ENCODE results near the gene CHKB. TPM values are rescaled to one million over a fixed set of nuclear protein-coding genes. Genes with fewer than 3 reads are reported as not detected.
A peak's percentile ranks its signal among the peaks of the same experiment; 100 is the strongest.

CHKB gene
- total RNA-seq, 2 experiments from 2014 or later, result 76.2 to 76.3 TPM

- Mint-ChIP-seq H3K4me1 (ENCODE audit: low read depth) (no peaks in the 10 kb centered on the region), H3K27ac (no peak overlapping the region), H3K27me3 (no peaks in the 10 kb centered on the region), H3K4me3 (no peak overlapping the region), H3K9me3 (no peaks in the 10 kb centered on the region), H3K36me3 (peaks cover 19% of the 10 kb centered on the region)
- DNase-seq, result no peak
- POLR2A ChIA-PET, result interaction anchor here (0.6 to 1.3 kb wide), 2 partner anchors 44 to 52 kb away, joined by 3 read pairs; partner anchors contain the start of gene SCO2
- CTCF ChIA-PET, result interaction anchor here (1.1 kb wide), 1 partner anchor 52 kb away, joined by 3 read pairs; no protein-coding TSS in a partner anchor
- intact Hi-C loops (cut with micrococcal nuclease), result loop anchor here (10.0 kb wide), 1 partner anchor 46 kb away; no protein-coding TSS in a partner anchor
Observed at GRCh38 chr22:50569041-50569459, 13.6 kb downstream of the CHKB start.

- no peak overlapping the region for H3K4me3 Mint-ChIP-seq
- no peaks in the 10 kb centered on the region for H3K27me3 Mint-ChIP-seq
- H3K27ac Mint-ChIP-seq, result no peak overlapping the region
- peaks cover 3% of the 10 kb centered on the region for H3K4me1 Mint-ChIP-seq (ENCODE audit: low read depth)
- H3K9me3 Mint-ChIP-seq, result no peaks in the 10 kb centered on the region
- H3K36me3 Mint-ChIP-seq, result peaks cover 19% of the 10 kb centered on the region
- CTCF ChIA-PET, result interaction anchor here (1.1 kb wide), 1 partner anchor 53 kb away, joined by 3 read pairs; no protein-coding TSS in a partner anchor
- POLR2A ChIA-PET, result interaction anchor here (1.3 kb wide), 1 partner anchor 53 kb away, joined by 3 read pairs; no protein-coding TSS in a partner anchor
- DNase-seq, result no peak
- intact Hi-C loops (cut with micrococcal nuclease), result loop anchor here (10.0 kb wide), 1 partner anchor 46 kb away; no protein-coding TSS in a partner anchor
Observed at GRCh38 chr22:50568626-50569025, 14.0 kb downstream of the CHKB start.

GRCh38 chr22:50567721-50568252, 14.9 kb downstream of the CHKB start:
- ChIA-PET CTCF (interaction anchor here (0.6 kb wide), 1 partner anchor 71 kb away, joined by 3 read pairs; no protein-coding TSS in a partner anchor), POLR2A (no interaction called here)
- Mint-ChIP-seq H3K36me3 (peaks cover 19% of the 10 kb centered on the region), H3K4me3 (no peak overlapping the region), H3K9me3 (no peaks in the 10 kb centered on the region), H3K27me3 (no peaks in the 10 kb centered on the region), H3K27ac (no peak overlapping the region), H3K4me1 (ENCODE audit: low read depth) (peaks cover 10% of the 10 kb centered on the region)
- intact Hi-C loops (cut with micrococcal nuclease), result loop anchor here (10.0 kb wide), 1 partner anchor 47 kb away; no protein-coding TSS in a partner anchor
- DNase-seq, result no peak

GRCh38 chr22:50564289-50564688, 18.4 kb downstream of the CHKB start:
- Mint-ChIP-seq H3K27me3 (no peaks in the 10 kb centered on the region), H3K4me3 (no peak overlapping the region), H3K27ac (no peak overlapping the region), H3K9me3 (no peaks in the 10 kb centered on the region), H3K36me3 (peaks cover 5% of the 10 kb centered on the region), H3K4me1 (ENCODE audit: low read depth) (peaks cover 15% of the 10 kb centered on the region)
- intact Hi-C loops (cut with micrococcal nuclease), result loop anchor here (10.0 kb wide), 1 partner anchor 51 kb away; no protein-coding TSS in a partner anchor
- ChIA-PET POLR2A (interaction anchor here (1.2 to 2.9 kb wide), 4 partner anchors 13 to 57 kb away, joined by 6 to 13 read pairs (median 7); partner anchors contain the start of gene SCO2), CTCF (interaction anchor here (0.5 to 4.6 kb wide), 7 partner anchors 8 to 57 kb away, joined by 3 to 71 read pairs (median 4); partner anchors contain the start of genes NCAPH2, SCO2 and TYMP)
- no peak for DNase-seq

GRCh38 chr22:50563413-50564160, 19.1 kb downstream of the CHKB start:
- no peak overlapping the region for H3K27ac Mint-ChIP-seq
- no peaks in the 10 kb centered on the region for H3K9me3 Mint-ChIP-seq
- intact Hi-C loops (cut with micrococcal nuclease), result loop anchor here (1.0 to 10.0 kb wide), 2 partner anchors 19 to 51 kb away; partner anchors contain the start of gene CHKB
- ChIA-PET POLR2A (interaction anchor here (1.0 to 2.9 kb wide), 12 partner anchors 8 to 58 kb away, joined by 3 to 29 read pairs (median 6); partner anchors contain the start of genes CHKB, CPT1B, SCO2 and TYMP), CTCF (interaction anchor here (0.7 to 4.6 kb wide), 21 partner anchors 9 to 128 kb away, joined by 3 to 71 read pairs (median 6); partner anchors contain the start of genes CHKB, CPT1B, KLHDC7B and NCAPH2)
- peaks cover 15% of the 10 kb centered on the region for H3K4me1 Mint-ChIP-seq (ENCODE audit: low read depth)
- peak overlapping the region; percentile 90 for H3K4me3 Mint-ChIP-seq
- H3K36me3 Mint-ChIP-seq, result peaks cover 2% of the 10 kb centered on the region
- no peak for DNase-seq
- no peaks in the 10 kb centered on the region for H3K27me3 Mint-ChIP-seq

- Mint-ChIP-seq H3K4me1 (ENCODE audit: low read depth) (peaks cover 15% of the 10 kb centered on the region), H3K9me3 (no peaks in the 10 kb centered on the region), H3K27me3 (no peaks in the 10 kb centered on the region), H3K27ac (peak within 1 kb of the TSS; percentile 60), H3K36me3 (no peaks in the 10 kb centered on the region), H3K4me3 (peak within 1 kb of the TSS; percentile 90)
- peak; percentile 98 for DNase-seq
- intact Hi-C loops (cut with micrococcal nuclease), result loop anchor here (1.0 to 10.0 kb wide), 7 partner anchors 14 to 54 kb away; partner anchors contain the start of genes CHKB, NCAPH2 and SCO2
- ChIA-PET POLR2A (interaction anchor here (1.0 to 2.9 kb wide), 13 partner anchors 9 to 58 kb away, joined by 3 to 29 read pairs (median 6); partner anchors contain the start of genes CHKB, CPT1B, SCO2 and TYMP), CTCF (interaction anchor here (0.6 to 4.6 kb wide), 25 partner anchors 9 to 129 kb away, joined by 3 to 71 read pairs (median 5); partner anchors contain the start of genes CHKB, CPT1B, KLHDC7B and LMF2)
Observed at GRCh38 chr22:50562523-50563412, 19.9 kb downstream of the CHKB start, which contains the start of gene SYCE3. SYCE3 (minus strand) TSS chr22:50562919; CDS start chr22:50556405, 6,514 bp downstream.

GRCh38 chr22:50561401-50562358, 21.0 kb downstream of the CHKB start:
- H3K27ac Mint-ChIP-seq, result peak overlapping the region; percentile 49
- POLR2A ChIA-PET, result interaction anchor here (1.4 kb wide), 1 partner anchor 53 kb away, joined by 3 read pairs; no protein-coding TSS in a partner anchor
- no peaks in the 10 kb centered on the region for H3K9me3 Mint-ChIP-seq
- DNase-seq, result no peak
- H3K4me3 Mint-ChIP-seq, result peak overlapping the region; percentile 51
- CTCF ChIA-PET, result interaction anchor here (1.1 kb wide), 1 partner anchor 36 kb away, joined by 6 read pairs; the partner anchor contains the start of gene SCO2
- intact Hi-C loops (cut with micrococcal nuclease), result loop anchor here (1.0 to 10.0 kb wide), 6 partner anchors 13 to 53 kb away; partner anchors contain the start of genes NCAPH2 and SCO2
- no peaks in the 10 kb centered on the region for H3K27me3 Mint-ChIP-seq
- H3K4me1 Mint-ChIP-seq (ENCODE audit: low read depth), result peaks cover 15% of the 10 kb centered on the region
- H3K36me3 Mint-ChIP-seq, result no peaks in the 10 kb centered on the region

- POLR2A ChIA-PET, result interaction anchor here (1.4 kb wide), 2 partner anchors 34 to 51 kb away, joined by 3 to 4 read pairs; partner anchors contain the start of gene SCO2
- no peak for DNase-seq
- CTCF ChIA-PET, result interaction anchor here (0.6 to 1.3 kb wide), 2 partner anchors 34 to 36 kb away, joined by 3 to 5 read pairs; partner anchors contain the start of gene SCO2
- no peak overlapping the region for H3K4me3 Mint-ChIP-seq
- H3K27ac Mint-ChIP-seq, result no peak overlapping the region
- no peaks in the 10 kb centered on the region for H3K9me3 Mint-ChIP-seq
- H3K4me1 Mint-ChIP-seq (ENCODE audit: low read depth), result peaks cover 15% of the 10 kb centered on the region
- no peaks in the 10 kb centered on the region for H3K36me3 Mint-ChIP-seq
- intact Hi-C loops (cut with micrococcal nuclease), result loop anchor here (10.0 kb wide), 1 partner anchor 55 kb away; no protein-coding TSS in a partner anchor
- no peaks in the 10 kb centered on the region for H3K27me3 Mint-ChIP-seq
Observed at GRCh38 chr22:50560034-50560433, 22.6 kb downstream of the CHKB start.

GRCh38 chr22:50556703-50557102, 25.9 kb downstream of the CHKB start:
- Mint-ChIP-seq H3K27me3 (no peaks in the 10 kb centered on the region), H3K36me3 (no peaks in the 10 kb centered on the region), H3K9me3 (no peaks in the 10 kb centered on the region), H3K4me1 (ENCODE audit: low read depth) (peaks cover 3% of the 10 kb centered on the region), H3K27ac (no peak overlapping the region), H3K4me3 (no peak overlapping the region)
- DNase-seq, result no peak
- ChIA-PET POLR2A (no interaction called here), CTCF (interaction anchor here (1.3 to 2.7 kb wide), 3 partner anchors 9 to 64 kb away, joined by 3 to 11 read pairs (median 3); no protein-coding TSS in a partner anchor)
- intact Hi-C loops (cut with micrococcal nuclease), result no loop called here

GRCh38 chr22:50553310-50553709, 29.3 kb downstream of the CHKB start:
- intact Hi-C loops (cut with micrococcal nuclease), result no loop called here
- H3K27me3 Mint-ChIP-seq, result no peaks in the 10 kb centered on the region
- H3K36me3 Mint-ChIP-seq, result peaks cover 2% of the 10 kb centered on the region
- CTCF ChIA-PET, result no interaction called here
- H3K9me3 Mint-ChIP-seq, result no peaks in the 10 kb centered on the region
- DNase-seq, result no peak
- H3K27ac Mint-ChIP-seq, result no peak overlapping the region
- H3K4me1 Mint-ChIP-seq (ENCODE audit: low read depth), result peaks cover 14% of the 10 kb centered on the region
- POLR2A ChIA-PET, result no interaction called here
- H3K4me3 Mint-ChIP-seq, result no peak overlapping the region
